Glomerular endothelial cell (primary cell): ENCODE data around the gene SPATA22. TPM values are rescaled to one million over a fixed set of nuclear protein-coding genes. Genes with fewer than 3 reads are reported as not detected.
"Not testable (repeated sequence)": the region's sequence is repeated elsewhere in the genome, so short reads cannot be mapped to it uniquely, and the experiment has no call there.

Experiments used
- DNase-seq: peaks from one replicate; pipeline ENCODE4 v3.0.0-alpha.2; 2011; ENCODE audit warnings: low read depth, low spot score; ENCODE audit errors: extremely low read depth
- total RNA-seq: library from RNA; depleted of rRNA; stranded (reverse); fragments of >200 nt; gene quantifications from 2 replicates; pipeline ENCODE4 v1.2.3, GENCODE V29; 2015

The SPATA22 gene, protein sequence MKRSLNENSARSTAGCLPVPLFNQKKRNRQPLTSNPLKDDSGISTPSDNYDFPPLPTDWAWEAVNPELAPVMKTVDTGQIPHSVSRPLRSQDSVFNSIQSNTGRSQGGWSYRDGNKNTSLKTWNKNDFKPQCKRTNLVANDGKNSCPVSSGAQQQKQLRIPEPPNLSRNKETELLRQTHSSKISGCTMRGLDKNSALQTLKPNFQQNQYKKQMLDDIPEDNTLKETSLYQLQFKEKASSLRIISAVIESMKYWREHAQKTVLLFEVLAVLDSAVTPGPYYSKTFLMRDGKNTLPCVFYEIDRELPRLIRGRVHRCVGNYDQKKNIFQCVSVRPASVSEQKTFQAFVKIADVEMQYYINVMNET
- total RNA-seq = not detected in 2 replicates

DNA sequence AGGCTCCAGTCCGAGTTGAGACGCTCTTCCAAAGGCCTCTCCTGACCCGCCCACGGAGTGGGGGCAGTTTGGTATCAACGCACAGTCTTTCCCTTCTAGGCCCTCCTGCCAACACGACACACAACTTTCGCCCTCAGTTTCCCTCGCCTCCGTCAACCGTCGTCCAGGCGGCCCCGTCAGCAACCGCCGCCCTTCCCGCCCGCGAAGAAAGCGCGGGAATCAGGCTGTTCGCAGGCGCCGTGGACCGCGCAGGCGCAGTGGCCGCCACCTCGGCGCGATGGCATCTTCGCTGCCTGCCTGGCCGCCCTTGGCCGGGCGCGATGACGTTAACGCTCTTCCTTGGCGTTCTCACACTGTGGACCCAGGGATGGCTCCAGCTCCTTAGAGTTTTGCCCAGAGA, at the start of gene SPATA22:
Gene SPATA22 (minus strand): TSS at position 221 of the 400 bp plus-strand sequence. CDS start 2,494 bp downstream, outside the sequence.
- DNase-seq = no peak

DNA sequence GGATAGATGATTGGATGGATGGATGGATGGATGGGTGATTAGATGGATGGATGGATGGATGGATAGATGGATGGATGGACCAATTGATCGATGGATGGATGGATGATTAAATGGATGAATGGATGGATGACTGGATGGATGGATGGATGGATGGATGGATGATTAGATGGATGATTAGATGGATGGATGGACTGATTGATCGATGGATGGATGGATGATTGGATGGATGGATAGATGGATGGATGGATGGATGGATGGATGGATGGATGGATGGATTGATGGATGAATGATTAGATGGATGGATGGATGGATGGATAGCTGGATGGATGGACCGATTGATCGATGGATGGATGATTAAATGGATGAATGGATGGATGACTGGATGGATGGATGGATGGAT, 47.9 kb upstream of the SPATA22 start:
- DNase-seq = not testable (repeated sequence)

DNA sequence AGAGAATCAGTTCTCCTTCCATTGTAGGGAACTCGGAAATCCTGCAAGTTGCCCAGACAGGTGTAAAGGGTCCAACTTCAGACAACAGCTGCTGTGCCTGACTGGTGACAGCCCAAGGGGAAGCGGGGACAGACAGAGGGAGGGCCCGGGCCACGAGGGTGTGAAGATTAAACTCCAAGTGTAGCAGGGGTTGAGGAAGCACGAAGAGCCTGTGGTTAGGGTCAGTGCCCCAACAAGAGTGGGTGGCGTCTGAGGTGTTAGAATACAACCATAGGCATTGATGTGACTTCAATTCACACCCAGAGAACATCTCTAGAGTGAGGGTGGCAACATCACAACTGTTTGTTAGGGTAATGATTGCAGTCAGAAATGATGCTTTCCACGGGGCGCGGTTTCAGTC, 43.3 kb upstream of the SPATA22 start:
- no peak for DNase-seq

DNA sequence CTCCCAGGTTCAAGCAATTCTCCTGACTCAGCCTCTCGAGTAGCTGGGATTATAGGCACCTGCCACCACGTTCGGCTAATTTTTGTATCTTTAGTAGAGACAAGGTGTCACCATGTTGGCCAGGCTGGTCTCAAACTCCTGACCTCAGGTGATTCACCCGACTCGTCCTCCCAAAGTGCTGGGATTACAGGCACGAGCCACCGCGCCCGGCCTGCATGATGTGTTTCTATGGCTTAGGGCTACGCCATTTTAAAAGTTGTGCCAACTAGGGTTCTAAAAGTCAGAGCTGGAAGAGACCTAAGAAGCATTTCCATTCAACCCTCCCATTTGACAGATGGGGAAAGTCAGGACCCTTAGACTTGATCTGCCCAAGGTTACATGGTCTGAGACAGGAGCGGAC, 42.5 kb upstream of the SPATA22 start:
- DNase-seq = not testable (repeated sequence)

DNA sequence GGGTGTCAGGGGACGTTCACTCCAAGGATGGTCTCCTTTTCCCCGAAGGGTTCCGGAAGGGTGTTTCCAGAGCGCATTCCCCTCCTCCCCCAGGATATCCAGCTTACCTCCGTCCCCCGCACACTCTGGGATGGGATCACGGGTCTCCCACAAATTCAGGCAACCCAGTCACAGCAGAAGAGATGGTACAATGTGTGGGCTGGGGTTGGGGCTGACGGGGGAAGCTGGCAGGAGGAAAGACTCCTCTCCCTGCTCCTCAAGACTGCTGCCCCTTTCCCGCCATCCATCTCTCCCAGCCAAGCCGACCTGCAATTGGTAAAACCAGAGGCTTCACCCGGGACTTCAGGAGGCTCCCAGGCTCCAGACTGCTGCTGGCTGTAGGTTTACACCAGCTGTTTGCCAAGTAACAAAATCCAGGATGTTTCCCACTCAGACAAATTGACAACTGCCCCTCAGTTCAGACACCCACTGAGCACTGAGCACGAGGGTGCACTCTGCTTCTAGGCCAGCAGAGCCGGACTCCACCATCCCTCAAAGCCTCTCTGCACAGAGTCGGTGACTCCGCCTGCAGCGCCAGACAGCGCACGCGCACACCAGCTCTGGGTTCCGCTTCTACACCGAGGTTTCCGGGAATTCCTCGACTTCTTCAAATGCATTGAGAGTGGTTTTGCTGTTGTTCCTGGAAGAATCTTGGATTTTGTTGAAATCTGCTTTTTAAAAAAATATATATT, 41.9 kb upstream of the SPATA22 start:
- DNase-seq = no peak

DNA sequence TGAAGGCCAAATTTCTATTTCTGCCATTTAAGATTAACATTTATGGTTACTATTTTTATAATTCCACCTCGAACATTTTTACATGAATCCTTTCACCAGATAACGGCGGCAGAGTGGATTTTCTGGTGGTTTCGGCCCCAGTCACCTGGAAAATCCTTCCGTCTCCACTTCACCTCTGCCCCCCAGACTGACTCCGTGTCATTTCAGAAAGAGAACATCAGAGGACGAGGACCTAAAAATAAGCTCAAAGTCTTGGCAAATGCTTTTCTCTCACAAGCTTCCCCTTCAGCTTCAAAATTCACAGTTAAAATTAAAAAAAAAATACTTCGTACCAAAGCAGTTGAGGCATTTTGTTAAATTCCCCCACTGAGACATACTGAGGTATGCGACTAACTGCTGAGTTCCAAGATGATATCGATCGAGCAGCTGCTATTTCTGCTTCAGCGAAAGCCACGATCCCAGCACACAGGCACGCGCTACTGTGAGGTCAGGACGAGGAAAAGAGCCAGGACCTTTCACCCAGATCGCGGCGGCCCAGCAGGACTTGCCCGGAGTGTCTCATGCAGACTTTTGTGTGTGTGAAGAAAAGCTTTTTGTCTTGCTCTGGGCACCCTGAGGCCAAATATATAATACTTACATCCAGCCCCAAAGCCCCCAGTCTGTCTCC, 41.0 kb upstream of the SPATA22 start:
- DNase-seq = no peak

DNA sequence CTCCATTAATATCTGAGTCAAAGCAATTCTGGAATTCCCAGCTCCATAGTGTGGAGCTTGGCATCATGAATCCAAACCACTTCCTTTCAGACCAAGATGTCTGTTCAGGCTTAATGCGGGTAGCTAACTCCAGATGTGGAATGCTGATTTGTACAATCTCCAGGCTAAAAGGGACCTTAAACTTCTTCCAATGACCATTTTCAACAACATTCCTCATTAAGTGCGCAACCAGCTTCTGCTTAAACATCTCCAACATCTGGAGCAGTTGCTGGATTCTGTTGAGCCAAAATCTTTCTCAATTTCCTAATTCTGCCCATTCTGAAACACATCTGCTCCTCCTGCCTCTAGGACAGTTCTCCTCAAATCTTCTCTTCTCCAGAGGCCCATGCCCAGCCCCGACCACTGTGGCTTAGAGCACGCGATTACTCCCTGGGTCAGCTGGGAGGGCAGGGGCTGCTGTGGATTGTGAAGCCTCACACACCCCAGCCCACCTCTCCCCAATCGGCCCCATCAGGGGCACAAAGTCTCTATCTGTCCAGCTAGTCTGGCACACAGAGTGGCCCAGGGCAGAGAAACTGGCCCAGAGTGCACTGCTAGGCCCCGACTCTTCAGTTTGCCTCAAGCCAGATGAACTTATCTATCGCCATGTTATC, 40.4 kb upstream of the SPATA22 start:
- no peak for DNase-seq

DNA sequence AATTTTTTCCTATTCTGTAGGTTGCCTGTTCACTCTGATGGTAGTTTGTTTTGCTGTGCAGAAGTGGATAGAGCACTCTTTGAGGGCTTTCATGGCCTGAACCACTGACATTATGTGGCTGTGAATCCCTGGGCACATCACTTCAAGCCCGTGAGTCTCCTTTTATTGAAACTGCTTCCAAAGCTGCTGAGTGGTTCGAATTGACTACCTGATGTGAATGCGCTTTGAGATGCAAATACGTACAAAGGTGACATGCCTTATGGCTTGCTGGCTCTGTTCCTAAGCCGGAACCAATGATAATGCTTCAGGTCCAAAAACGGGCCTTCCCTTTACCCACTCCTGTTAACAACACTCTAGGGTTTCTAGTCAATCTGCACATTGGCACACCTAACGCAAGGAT, 38.5 kb upstream of the SPATA22 start:
- no peak for DNase-seq

DNA sequence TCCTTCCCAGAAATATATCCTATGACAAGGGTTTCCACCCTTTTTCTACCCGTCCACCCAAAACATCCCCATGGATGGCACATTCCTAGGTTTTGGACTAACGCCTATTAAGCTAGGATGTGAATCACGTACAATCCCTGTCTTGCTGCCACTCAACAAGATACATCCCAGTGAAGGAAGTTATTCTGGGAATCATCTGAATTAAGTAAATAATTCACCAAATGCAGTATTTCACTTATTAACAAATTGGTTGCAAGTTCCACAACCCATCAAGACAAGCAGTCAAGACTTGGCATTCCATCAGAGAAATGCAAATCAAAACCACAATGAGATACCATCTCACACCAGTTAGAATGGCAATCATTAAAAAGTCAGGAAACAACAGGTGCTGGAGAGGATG, 36.2 kb upstream of the SPATA22 start:
- DNase-seq = no peak

DNA sequence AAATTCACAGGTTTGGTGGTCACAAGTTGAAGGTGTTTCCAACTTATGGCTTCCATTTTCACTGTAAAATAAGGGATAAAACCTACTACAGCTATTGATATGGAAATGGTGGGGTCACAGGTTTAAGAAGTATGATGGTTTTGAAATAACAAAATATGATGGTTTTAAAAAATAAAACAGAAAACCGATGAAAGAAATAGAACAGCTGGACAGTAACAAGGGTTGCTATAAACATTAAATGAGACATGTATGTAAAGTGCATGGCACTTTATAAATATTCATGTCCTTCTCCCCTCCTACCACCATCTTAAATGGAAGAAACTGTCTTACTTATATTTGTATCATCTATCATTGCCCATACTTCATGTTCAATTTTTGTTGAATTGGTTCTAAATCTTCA, 35.5 kb upstream of the SPATA22 start:
- no peak for DNase-seq

DNA sequence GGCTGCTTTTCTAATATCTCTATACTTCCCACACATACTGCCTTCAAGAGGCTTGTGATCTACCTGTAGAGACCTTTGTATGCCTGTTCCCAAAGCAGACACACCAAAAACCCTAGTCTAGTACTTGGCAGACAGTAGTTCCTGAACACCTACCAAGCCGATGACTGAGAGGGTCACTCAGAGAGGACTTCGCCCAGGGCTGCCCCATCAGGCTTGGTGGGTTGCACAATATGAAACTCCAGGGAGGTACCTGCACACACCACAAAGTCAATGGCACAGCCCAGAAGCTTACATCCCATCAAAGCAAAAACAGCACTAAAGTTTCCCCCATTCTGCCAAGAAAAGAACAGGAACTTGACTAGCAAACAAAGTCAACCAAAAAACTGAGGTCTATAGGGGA, 34.4 kb upstream of the SPATA22 start:
- no peak for DNase-seq

DNA sequence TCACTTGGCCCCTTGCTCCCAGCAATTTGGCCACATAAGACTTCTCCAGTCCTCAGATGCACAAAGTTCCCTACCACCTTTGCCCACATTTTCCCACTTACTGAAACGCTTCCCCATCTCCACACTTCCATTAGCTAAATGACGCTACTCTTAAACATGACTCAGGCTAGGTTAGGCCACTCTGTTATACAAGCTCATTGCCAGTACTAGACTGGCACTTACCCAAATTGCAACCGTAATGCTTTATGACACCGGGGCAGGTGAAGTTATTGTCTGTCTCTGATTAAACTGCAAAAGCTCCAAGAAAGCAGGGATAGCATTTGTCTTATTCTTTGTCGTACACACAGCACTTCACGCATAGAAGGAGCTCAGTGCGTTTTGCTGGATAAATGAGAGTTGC, 33.4 kb upstream of the SPATA22 start:
- DNase-seq = no peak

DNA sequence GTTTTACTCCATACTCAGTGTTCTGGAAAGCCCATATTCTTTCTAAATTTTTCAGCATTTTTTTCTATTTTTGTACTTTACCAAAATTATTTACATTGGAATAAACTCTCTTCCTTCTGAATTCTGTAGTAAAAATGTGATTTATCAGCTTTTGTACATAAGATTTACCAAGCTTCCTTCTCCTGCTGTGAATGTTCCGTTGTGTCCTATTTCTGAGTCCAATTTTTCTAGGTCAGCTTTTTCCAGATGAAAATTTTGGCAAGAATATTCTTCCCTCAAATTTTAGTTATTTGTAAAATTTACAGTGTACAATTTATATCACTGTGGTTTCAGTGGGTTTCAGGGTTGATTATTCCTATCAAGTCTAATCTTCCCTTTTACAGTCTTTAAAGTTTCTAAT, 31.7 kb upstream of the SPATA22 start:
- DNase-seq = no peak

DNA sequence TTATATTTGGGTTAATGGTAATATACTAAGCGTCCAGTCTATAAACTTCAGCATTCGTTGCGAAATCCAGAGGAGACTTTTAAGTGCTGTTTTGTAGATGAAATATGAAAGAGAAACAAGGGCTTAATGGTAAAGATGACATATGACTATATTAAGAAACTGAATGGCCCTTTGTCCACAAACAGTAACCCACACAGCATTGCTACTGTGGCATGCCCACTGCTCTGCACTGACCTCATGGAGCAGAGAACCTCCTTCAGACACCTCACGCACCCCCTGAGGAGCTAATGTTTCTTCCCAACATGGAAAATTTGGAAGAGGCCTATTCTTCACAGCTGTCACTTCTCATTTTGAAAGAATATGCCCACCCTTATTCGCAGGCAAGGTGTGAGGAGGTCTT, 30.8 kb upstream of the SPATA22 start:
- DNase-seq = no peak

DNA sequence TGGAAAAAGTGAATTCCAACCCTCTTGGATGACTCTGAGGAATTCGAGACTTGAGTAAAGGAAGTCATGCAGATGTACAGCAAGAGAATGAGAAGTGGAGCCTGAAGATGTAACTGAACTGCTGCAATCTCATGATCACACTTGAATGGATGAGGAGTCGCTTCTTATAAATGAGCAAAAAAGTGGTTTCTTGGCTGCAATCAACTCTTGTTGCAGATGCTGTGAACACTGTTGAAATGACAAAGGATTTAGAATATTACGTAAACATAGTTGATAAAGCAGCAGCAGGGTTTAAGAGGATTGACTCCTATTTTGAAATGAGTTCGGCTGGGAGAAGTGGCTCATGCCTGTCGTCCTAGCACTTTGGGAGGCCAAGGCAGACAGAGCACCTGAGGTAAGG, 29.7 kb upstream of the SPATA22 start:
- DNase-seq = no peak

DNA sequence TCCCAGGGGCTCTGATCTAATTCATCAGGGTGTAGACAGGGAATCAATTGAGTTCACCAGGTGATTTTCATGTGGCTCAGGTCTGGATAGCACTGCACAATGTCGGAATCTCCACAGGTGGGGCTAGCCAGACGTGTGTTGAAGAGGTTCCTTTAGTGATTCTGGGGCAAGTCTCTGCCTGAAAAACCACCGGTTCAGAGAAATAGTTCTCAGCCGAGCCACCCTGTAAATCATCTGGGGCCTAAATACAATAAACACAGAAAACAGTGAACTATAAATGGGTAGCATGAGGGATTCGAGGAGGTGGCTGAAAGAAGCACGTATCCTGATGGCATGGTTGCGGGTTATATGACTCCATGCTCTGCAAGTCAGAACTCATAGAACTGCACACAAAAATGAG, 25.5 kb upstream of the SPATA22 start:
- DNase-seq = no peak

DNA sequence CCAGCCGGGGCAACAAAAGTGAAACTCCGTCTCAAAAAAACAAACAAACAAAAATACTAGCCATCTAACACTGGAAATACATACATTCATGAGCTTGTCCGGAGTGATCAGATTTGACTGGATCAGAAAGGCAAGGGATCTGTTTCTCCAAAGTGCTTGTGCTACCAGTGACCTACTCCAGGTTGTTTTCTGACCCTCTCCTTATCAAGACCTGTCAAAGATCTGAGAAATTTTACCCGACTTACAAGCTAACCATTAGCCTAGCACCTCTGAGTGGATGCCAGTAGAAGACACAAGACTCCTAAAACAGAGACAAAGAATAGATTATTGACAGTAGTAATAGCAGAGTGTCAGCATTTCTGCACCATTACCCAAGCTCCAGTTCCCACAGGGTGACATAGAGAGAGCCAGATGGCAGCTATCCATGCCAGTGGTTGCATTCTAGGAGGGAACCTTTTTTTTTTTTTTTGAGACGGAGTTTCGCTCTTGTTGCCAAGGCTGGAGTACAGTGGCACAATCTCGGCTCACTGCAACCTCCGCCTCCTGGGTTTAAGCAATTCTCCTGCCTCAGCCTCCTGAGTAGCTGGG, 14.0 kb upstream of the SPATA22 start:
- no peak for DNase-seq

DNA sequence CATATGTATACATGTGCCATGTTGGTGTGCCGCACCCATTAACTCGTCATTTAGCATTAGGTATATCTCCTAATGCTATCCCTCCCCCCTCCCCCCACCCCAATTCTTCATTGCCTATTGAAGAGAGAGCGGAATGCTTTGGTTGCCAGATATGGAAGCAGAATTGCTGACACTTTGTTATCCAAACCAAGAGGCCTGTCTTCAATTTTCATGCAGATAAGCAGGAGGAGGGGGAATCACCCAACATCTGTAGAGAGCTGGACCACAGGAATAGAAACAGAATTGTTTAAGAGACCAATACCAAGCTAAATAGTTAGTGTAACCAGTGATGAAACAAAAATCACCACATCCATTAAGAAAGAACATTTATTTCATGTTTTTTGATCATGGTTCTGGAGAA, 11.2 kb upstream of the SPATA22 start:
- DNase-seq = no peak

DNA sequence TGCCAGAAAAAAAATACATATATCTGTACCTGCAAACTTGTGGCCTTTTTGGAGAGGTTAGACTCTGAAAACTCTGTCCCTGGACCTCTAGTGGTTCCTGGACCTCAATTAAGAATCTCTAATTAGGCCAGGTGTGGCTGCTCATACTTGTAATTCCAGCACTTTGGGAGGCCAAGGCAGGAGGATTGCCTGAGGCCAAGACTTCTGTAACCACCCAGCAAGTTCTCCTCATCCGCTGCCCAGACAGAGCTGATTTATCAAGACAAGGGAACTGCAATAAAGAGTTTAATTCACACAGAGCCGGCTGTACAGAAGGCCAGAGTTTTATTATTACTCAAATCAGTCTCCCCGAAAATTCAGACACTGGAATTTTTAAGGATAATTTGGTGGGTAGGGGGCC, 8.4 kb upstream of the SPATA22 start:
- no peak for DNase-seq

DNA sequence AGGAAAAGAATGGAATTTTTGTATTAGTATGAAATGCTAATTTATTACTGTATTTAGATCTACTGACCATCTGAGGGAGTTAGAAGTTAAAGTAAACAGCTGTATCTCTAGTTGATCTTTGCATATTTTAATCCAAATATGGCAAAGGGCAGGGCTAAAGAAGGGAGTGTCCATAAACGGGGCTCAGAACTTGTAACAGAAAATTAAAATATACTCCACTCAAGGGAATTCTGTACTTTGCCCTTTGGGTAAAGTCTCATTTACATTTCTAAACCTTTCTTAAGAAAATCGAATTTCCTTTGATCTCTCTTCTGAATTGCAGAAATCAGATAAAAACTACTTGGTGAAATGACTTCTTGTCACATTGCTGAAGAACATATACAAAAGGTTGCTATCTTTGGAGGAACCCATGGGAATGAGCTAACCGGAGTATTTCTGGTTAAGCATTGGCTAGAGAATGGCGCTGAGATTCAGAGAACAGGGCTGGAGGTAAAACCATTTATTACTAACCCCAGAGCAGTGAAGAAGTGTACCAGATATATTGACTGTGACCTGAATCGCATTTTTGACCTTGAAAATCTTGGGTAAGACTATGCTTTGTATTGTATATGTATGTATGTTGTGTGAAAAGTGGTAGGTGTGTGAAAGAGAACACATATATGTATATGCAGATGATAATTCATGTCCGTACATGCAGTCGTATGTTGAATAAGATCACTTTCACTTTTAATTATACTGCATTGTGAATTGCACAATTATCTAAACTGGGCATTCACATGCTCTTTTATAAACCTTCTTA, 4.4 kb upstream of the SPATA22 start, which contains the start of gene ASPA:
Gene ASPA (plus strand): TSS at position 186 of the 799 bp plus-strand sequence. CDS start 163 bp downstream, at position 349.
- no peak for DNase-seq
